ENCODE data around the gene TATDN2.
A peak's percentile ranks its signal among the peaks of the same experiment; 100 is the strongest.

Gene TATDN2

DNA sequence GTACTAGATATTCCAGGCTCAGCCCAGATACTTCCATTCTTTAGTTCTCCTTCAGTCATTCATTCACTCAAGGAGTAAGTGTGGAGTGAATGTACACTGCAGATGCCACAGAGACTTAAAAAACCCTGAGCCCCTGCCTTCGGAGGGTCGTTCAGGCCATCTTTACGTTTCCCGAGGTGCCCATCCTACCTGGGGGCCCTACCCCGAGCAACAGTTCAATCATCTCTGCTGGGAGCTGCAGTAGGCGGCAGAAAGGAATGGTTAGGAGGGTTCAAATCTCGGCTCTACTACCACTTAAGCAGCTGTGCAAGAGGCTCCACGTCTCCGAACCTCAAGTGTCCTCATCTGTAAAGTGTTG is 72.0 kb downstream of the TATDN2 start:
- Histone ChIP-seq H3K79me1 (ENCODE audit: low read length) (peaks cover 6% of the 10 kb centered on the region), H3K79me2 (ENCODE audit: control insufficient read depth, insufficient read depth, low read length, poor library complexity) (peaks cover 12% of the 10 kb centered on the region), H3K9me3 (ENCODE audit: insufficient read depth, low read depth, low read length) (no peaks in the 10 kb centered on the region), H3K4me3 (ENCODE audit: low read depth, low read length) (peak overlapping the region; percentile 96), H3K23ac (ENCODE audit: low read length) (no peak overlapping the region), H3K27me3 (ENCODE audit: insufficient read depth, low read length) (no peaks in the 10 kb centered on the region), H2AFZ (ENCODE audit: insufficient read depth, low read length, poor library complexity) (peak overlapping the region; percentile 91), H2BK12ac (ENCODE audit: low read length) (no peak overlapping the region), H3K4me1 (ENCODE audit: control insufficient read depth in 1 of 2, insufficient read depth in 2 of 2, low read length in 2 of 2) (peaks cover 0 to 2% of the 10 kb centered on the region in 2 experiments), H3K4ac (ENCODE audit: low read depth, low read length) (peak overlapping the region; percentile 99), H2BK120ac (ENCODE audit: insufficient read depth, low read length, poor library complexity) (peak overlapping the region; percentile 89), H2AK5ac (ENCODE audit: low read length) (peak overlapping the region; percentile 88), H2BK5ac (ENCODE audit: low read depth, low read length, poor library complexity) (peak overlapping the region; percentile 83), H3K9ac (ENCODE audit: low read length) (peak overlapping the region; percentile 99), H3K4me2 (ENCODE audit: low read length) (peak overlapping the region; percentile 91), H3K18ac (ENCODE audit: low read length) (peak overlapping the region; percentile 91), H3K36me3 (ENCODE audit: control insufficient read depth in 1 of 2, insufficient read depth in 2 of 2, low read length in 2 of 2) (peaks cover 28 to 35% of the 10 kb centered on the region in 2 experiments), H3K27ac (ENCODE audit: low read depth, low read length) (peak overlapping the region; percentile 12), H3K14ac (ENCODE audit: low read length) (peak overlapping the region; percentile 97), H4K12ac (ENCODE audit: low read depth, low read length) (peak overlapping the region; percentile 97), H4K91ac (ENCODE audit: low read depth, low read length) (peak overlapping the region; percentile 97), H4K8ac (ENCODE audit: low read depth, low read length) (peak overlapping the region; percentile 98)
- WGBS (ENCODE audit: extremely low coverage, insufficient coverage, insufficient read length) = no CpG with 5 or more reads among the region's 9 CpGs
- no peak for DNase-seq

DNA sequence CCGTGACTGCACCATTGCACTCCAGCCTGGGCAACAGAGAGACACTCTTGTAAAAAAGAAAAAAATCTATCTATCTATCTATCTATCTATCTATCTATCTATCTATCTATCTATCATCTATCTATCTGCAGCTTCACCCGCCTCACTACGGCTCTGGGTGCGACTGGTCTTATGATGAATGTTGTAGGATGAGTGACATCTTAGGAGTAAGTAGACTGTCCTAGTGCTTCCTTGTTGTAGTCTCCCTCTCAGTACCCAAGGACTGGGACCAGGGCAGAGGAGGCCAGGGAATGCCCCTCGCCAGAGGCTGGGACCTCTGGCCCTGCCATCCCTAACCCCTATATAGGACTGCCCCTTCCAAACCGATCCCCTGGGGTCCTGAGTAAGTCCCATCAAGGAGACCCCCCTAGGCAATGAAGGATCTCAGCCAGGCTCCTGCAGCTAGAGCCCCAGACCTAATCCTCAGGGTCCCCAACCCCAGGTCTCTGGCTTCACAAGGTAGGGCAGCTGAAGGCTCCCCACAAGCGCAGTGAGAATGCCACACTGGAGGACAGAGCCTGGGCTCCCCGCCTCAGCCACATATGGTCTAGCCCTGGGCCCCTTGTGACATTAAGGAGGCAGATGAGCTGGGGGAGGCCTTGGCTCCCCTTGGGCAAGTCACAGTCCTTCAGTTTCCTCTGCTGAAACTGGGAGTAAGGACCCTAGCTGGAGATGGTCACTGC is 73.5 kb downstream of the TATDN2 start:
- H3K79me2 ChIP-seq (ENCODE audit: control insufficient read depth, insufficient read depth, low read length, poor library complexity) = peaks cover 12% of the 10 kb centered on the region
- H3K79me1 ChIP-seq (ENCODE audit: low read length) = peaks cover 6% of the 10 kb centered on the region
- H4K91ac ChIP-seq (ENCODE audit: low read depth, low read length) = no peak overlapping the region
- no peak overlapping the region for H3K4me2 ChIP-seq (ENCODE audit: low read length)
- H3K23ac ChIP-seq (ENCODE audit: low read length) = no peak overlapping the region
- H2BK120ac ChIP-seq (ENCODE audit: insufficient read depth, low read length, poor library complexity) = no peak overlapping the region
- H3K36me3 ChIP-seq (ENCODE audit: control insufficient read depth in 1 of 2, insufficient read depth in 2 of 2, low read length in 2 of 2) = peaks cover 15 to 22% of the 10 kb centered on the region in 2 experiments
- no peak overlapping the region for H3K18ac ChIP-seq (ENCODE audit: low read length)
- DNase-seq = no peak
- no CpG with 5 or more reads among the region's 8 CpGs for WGBS (ENCODE audit: extremely low coverage, insufficient coverage, insufficient read length)
- H2AK5ac ChIP-seq (ENCODE audit: low read length) = no peak overlapping the region
- no peak overlapping the region for H3K27ac ChIP-seq (ENCODE audit: low read depth, low read length)
- no peak overlapping the region for H2BK5ac ChIP-seq (ENCODE audit: low read depth, low read length, poor library complexity)
- H3K27me3 ChIP-seq (ENCODE audit: insufficient read depth, low read length) = no peaks in the 10 kb centered on the region
- no peak overlapping the region for H2AFZ ChIP-seq (ENCODE audit: insufficient read depth, low read length, poor library complexity)
- H3K9me3 ChIP-seq (ENCODE audit: insufficient read depth, low read depth, low read length) = no peaks in the 10 kb centered on the region
- H3K9ac ChIP-seq (ENCODE audit: low read length) = no peak overlapping the region
- no peak overlapping the region for H3K4me3 ChIP-seq (ENCODE audit: low read depth, low read length)
- H2BK12ac ChIP-seq (ENCODE audit: low read length) = no peak overlapping the region
- peak overlapping the region; percentile 35 for H4K12ac ChIP-seq (ENCODE audit: low read depth, low read length)
- H3K4ac ChIP-seq (ENCODE audit: low read depth, low read length) = no peak overlapping the region
- H3K4me1 ChIP-seq (ENCODE audit: control insufficient read depth in 1 of 2, insufficient read depth in 2 of 2, low read length in 2 of 2) = peaks cover 0 to 2% of the 10 kb centered on the region in 2 experiments
- no peak overlapping the region for H4K8ac ChIP-seq (ENCODE audit: low read depth, low read length)
- H3K14ac ChIP-seq (ENCODE audit: low read length) = no peak overlapping the region

GRCh38 chr3:10322352-10322710 is 74.1 kb downstream of the TATDN2 start:
- no peak overlapping the region for H3K4ac ChIP-seq (ENCODE audit: low read depth, low read length)
- no peaks in the 10 kb centered on the region for H3K9me3 ChIP-seq (ENCODE audit: insufficient read depth, low read depth, low read length)
- no peak overlapping the region for H3K4me2 ChIP-seq (ENCODE audit: low read length)
- H2BK5ac ChIP-seq (ENCODE audit: low read depth, low read length, poor library complexity) = no peak overlapping the region
- no peak overlapping the region for H3K23ac ChIP-seq (ENCODE audit: low read length)
- no peak overlapping the region for H3K9ac ChIP-seq (ENCODE audit: low read length)
- no peak overlapping the region for H2AFZ ChIP-seq (ENCODE audit: insufficient read depth, low read length, poor library complexity)
- H3K36me3 ChIP-seq (ENCODE audit: control insufficient read depth in 1 of 2, insufficient read depth in 2 of 2, low read length in 2 of 2) = peaks cover 12 to 16% of the 10 kb centered on the region in 2 experiments
- no peak overlapping the region for H3K18ac ChIP-seq (ENCODE audit: low read length)
- peaks cover 6% of the 10 kb centered on the region for H3K79me1 ChIP-seq (ENCODE audit: low read length)
- H3K4me1 ChIP-seq (ENCODE audit: control insufficient read depth in 1 of 2, insufficient read depth in 2 of 2, low read length in 2 of 2) = peaks cover 0 to under 1% of the 10 kb centered on the region in 2 experiments
- no peak overlapping the region for H4K91ac ChIP-seq (ENCODE audit: low read depth, low read length)
- H3K27ac ChIP-seq (ENCODE audit: low read depth, low read length) = no peak overlapping the region
- H4K8ac ChIP-seq (ENCODE audit: low read depth, low read length) = no peak overlapping the region
- no CpG with 5 or more reads among the region's 1 CpG for WGBS (ENCODE audit: extremely low coverage, insufficient coverage, insufficient read length)
- H2BK12ac ChIP-seq (ENCODE audit: low read length) = no peak overlapping the region
- no peak overlapping the region for H3K4me3 ChIP-seq (ENCODE audit: low read depth, low read length)
- peaks cover 12% of the 10 kb centered on the region for H3K79me2 ChIP-seq (ENCODE audit: control insufficient read depth, insufficient read depth, low read length, poor library complexity)
- H3K14ac ChIP-seq (ENCODE audit: low read length) = no peak overlapping the region
- H2AK5ac ChIP-seq (ENCODE audit: low read length) = no peak overlapping the region
- no peak overlapping the region for H2BK120ac ChIP-seq (ENCODE audit: insufficient read depth, low read length, poor library complexity)
- H4K12ac ChIP-seq (ENCODE audit: low read depth, low read length) = no peak overlapping the region
- DNase-seq = peak in 1 of 2 donors; percentile 5
- no peaks in the 10 kb centered on the region for H3K27me3 ChIP-seq (ENCODE audit: insufficient read depth, low read length)

GRCh38 chr3:10327592-10327991 is 79.3 kb downstream of the TATDN2 start:
- Histone ChIP-seq H3K27me3 (ENCODE audit: insufficient read depth, low read length) (peaks cover 3% of the 10 kb centered on the region), H3K23ac (ENCODE audit: low read length) (no peak overlapping the region), H3K4me3 (ENCODE audit: low read depth, low read length) (no peak overlapping the region), H3K18ac (ENCODE audit: low read length) (no peak overlapping the region), H3K9me3 (ENCODE audit: insufficient read depth, low read depth, low read length) (no peaks in the 10 kb centered on the region), H2AK5ac (ENCODE audit: low read length) (no peak overlapping the region), H2BK5ac (ENCODE audit: low read depth, low read length, poor library complexity) (no peak overlapping the region), H3K14ac (ENCODE audit: low read length) (no peak overlapping the region), H3K4me1 (ENCODE audit: control insufficient read depth in 1 of 2, insufficient read depth in 2 of 2, low read length in 2 of 2) (no peaks in the 10 kb centered on the region), H4K8ac (ENCODE audit: low read depth, low read length) (no peak overlapping the region), H2BK120ac (ENCODE audit: insufficient read depth, low read length, poor library complexity) (no peak overlapping the region), H3K27ac (ENCODE audit: low read depth, low read length) (no peak overlapping the region), H2BK12ac (ENCODE audit: low read length) (no peak overlapping the region), H3K79me1 (ENCODE audit: low read length) (no peaks in the 10 kb centered on the region), H3K4ac (ENCODE audit: low read depth, low read length) (no peak overlapping the region), H2AFZ (ENCODE audit: insufficient read depth, low read length, poor library complexity) (no peak overlapping the region), H3K79me2 (ENCODE audit: control insufficient read depth, insufficient read depth, low read length, poor library complexity) (no peaks in the 10 kb centered on the region), H4K91ac (ENCODE audit: low read depth, low read length) (no peak overlapping the region), H3K9ac (ENCODE audit: low read length) (no peak overlapping the region), H3K36me3 (ENCODE audit: control insufficient read depth in 1 of 2, insufficient read depth in 2 of 2, low read length in 2 of 2) (no peaks in the 10 kb centered on the region), H3K4me2 (ENCODE audit: low read length) (no peak overlapping the region), H4K12ac (ENCODE audit: low read depth, low read length) (no peak overlapping the region)
- WGBS (ENCODE audit: extremely low coverage, insufficient coverage, insufficient read length) = no CpG with 5 or more reads among the region's 10 CpGs
- DNase-seq = no peak
